ENCODE measurements around the gene RXFP2.
A peak's percentile ranks its signal among the peaks of the same experiment; 100 is the strongest.

Gene RXFP2

DNA sequence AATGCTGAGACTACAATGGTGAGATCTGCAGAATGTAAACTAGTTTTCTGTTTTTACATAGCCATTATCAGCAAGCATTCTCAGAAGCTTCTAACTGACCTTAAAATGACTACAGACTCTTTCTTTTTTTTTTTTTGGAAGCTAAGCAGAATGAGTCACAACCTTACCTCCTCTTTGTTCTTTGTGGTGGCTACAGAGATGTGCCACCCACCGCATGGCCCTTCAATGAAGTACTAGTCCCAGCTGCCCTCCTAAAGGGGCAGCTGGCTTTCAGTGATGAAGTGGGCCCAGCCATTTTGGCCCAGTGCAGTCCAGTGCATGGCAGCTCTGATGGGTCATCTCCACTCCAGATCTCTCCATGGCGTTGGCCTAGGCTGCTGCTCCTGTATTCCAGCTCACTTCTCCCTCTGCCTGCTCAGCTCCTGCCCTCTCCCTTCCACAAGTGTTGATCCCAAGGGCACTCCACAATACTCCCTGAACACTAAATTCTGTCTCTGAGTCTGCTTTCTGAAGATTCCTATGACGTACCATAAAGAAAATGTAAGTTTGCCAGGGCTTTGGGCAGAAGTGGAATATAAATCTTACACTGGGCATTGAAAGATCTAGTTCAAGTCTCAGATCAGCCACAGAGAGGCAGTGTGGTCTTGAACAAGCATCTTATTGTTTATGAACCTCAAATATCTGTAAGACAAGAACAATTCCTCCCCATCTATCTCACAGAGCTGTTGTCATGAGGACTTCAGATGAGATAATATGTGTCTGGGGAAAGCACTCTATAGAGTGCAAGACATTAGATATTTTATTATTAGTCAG is 85.6 kb downstream of the RXFP2 start:
- peak; percentile 66 for DNase-seq (ENCODE audit: low spot score)

DNA sequence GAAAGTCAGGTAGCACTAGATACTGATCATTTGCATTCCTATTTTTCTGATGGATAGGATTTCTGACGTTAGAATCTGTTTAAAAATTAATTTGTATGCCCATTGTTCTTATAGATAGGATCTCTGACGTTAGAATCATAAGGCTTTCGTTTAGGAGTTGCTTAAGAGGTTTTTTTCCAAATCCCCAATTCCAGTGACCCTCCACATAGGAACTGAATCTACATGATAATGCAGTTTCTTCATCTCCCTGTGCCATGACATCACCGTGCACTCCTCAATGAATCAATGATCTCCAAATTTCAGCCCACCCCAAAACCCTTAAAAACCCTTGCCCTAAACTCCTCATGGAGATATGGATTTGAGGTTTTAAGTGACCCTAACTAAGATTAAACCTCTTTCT is 87.2 kb downstream of the RXFP2 start:
- no peak for DNase-seq (ENCODE audit: low spot score)

GRCh38 chr13:31827707-31828106 is 88.4 kb downstream of the RXFP2 start:
- no peak for DNase-seq (ENCODE audit: low spot score)

- DNase-seq (ENCODE audit: low spot score) = peak; percentile 14
Measured at GRCh38 chr13:31835932-31836331, 96.6 kb downstream of the RXFP2 start.

- DNase-seq (ENCODE audit: low spot score) = no peak
Measured at GRCh38 chr13:31843044-31843443, 103.7 kb downstream of the RXFP2 start.

DNA sequence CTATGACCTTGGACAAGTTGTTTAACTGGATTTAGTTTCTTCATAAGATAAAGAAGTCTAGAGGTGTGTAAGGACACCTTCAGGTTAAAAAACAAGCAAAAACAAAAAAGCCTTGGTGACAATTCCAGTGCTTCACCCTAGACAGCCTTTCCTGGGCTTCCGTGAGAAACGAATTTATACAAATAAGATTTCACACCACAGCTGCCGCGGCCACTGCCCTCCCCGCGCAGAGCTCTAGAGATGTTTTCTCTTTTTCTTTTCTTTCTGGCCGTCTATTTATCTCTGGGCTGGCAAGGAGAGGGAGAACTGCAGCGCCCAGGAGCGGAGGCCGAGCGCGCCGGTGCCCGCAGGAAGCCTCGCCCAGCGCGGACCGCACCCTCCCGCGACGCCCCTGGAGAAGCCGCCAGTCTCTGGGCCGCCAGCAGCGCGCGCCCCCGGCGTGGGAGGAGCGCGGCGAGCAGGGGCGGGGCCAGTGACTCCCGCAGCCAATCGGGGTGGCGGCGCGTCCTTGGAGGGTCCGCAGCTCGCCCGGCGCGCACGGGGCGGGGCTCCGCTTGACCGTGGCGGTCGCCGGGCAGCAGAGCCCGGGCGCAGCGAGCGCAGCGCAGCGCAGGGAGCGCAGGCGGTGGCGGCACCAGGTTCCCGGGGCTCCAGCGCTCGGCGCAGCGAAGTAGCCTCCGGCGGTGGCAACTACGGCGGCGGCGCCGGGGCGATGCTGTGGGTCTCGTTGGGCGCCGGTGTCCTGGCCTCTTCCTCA is 107.0 kb downstream of the RXFP2 start:
- DNase-seq (ENCODE audit: low spot score) = peak; percentile 86

GRCh38 chr13:31846961-31847752 is 107.8 kb downstream of the RXFP2 start:
- DNase-seq (ENCODE audit: low spot score) = peak; percentile 34

- peak; percentile 96 for DNase-seq (ENCODE audit: low spot score)
Measured at GRCh38 chr13:31848621-31849020, 109.3 kb downstream of the RXFP2 start.

GRCh38 chr13:31849206-31849605 is 109.9 kb downstream of the RXFP2 start:
- DNase-seq (ENCODE audit: low spot score) = peak; percentile 13

DNA sequence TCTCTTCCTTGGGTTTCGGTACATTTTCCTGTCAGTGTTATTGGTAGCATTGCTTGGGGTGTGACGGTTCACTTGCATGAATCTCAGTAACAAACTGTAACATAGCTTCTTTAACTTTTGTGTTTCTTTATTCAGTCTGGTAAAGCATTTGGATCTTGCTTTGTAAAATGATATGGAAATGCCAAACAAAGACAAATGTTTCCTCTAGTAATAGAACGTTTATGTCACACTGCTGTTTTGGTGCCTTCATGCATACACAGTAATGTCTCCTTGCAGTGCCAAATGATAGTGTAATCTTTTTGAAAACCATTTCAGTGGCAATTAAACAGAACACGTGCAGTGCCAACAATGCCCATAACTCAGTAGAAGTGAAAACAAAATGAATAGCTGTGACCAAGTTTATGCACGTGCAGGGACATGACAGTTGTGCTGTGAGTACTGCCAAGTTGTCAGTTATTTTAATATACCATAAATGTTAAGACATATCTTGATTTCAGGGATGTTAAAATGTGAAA is 110.8 kb downstream of the RXFP2 start:
- peak; percentile 62 for DNase-seq (ENCODE audit: low spot score)

GRCh38 chr13:31851216-31851615 is 111.9 kb downstream of the RXFP2 start:
- peak; percentile 89 for DNase-seq (ENCODE audit: low spot score)

Measured in cerebellar cortex (tissue), 1 donor.